ENCODE results near the gene DGAT2.

DNA sequence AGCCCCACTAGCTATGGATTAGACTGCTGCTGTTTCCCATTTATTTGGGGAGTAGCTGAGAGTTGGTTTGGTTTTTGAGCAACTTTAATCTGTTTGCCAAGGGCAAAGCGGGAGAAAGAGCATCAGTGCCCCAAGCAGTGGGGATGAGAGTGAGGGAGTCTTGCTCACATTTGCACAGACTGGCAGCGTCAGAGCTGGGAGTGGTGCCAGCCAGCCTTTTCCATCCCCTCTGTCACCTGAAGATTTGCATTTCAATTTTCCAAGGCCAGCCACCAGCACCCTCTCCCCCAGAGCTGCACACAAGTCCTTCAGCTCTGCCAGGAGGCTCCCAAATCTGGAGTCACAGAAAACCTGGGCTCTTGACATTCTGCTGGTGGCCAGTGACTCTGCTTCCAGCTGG, 25.4 kb downstream of the DGAT2 start:
- TF ChIP-seq EZH2phosphoT487 (conservative IDR thresholded peaks at IDR 0.05; ENCODE audit: low read length) (no peak), CTCF (IDR thresholded peaks at IDR 0.05; ENCODE audit: insufficient read depth, low read length, poor library complexity, severe bottlenecking) (no peak)

Data from SU-DHL-6 (cell line).